ENCODE results near the gene OTUD7B.

The OTUD7B gene

GRCh38 chr1:150010393-150011115 lies at the start of gene OTUD7B (continued):
- TF ChIP-seq INSM2 (tag by site-specific recombination; IDR thresholded peaks at IDR 0.05): peak; percentile 69; the same call in 1 of the 2 replicates
- no peak for TF ChIP-seq TCF7L2 (IDR thresholded peaks at IDR 0.05; ENCODE audit: borderline replicate concordance, low read depth, low read length)
- TF ChIP-seq ZNF677 (tag by site-specific recombination; IDR thresholded peaks at IDR 0.05): no peak
- peak; percentile 97 for TF ChIP-seq ZBTB17 (tag by site-specific recombination; IDR thresholded peaks at IDR 0.05)
- no peak for TF ChIP-seq HOXA7 (CRISPR knock-in tag; IDR thresholded peaks at IDR 0.05; ENCODE audit: borderline replicate concordance)
- TF ChIP-seq GLIS2 (tag by site-specific recombination; IDR thresholded peaks at IDR 0.05): peak; percentile 70
- 0 out of 2 replicates have a peak, but pooled peaks have one; percentile 39 for TF ChIP-seq ZNF18 (tag by site-specific recombination; IDR thresholded peaks at IDR 0.05)
- no peak for TF ChIP-seq ZFP41 (tag by site-specific recombination; IDR thresholded peaks at IDR 0.05; ENCODE audit: borderline replicate concordance)
- TF ChIP-seq ZSCAN16 (tag by site-specific recombination; IDR thresholded peaks at IDR 0.05): no peak; the same call in 1 of the 2 replicates
- peak; percentile 100 for TF ChIP-seq ZNF600 (tag by site-specific recombination; IDR thresholded peaks at IDR 0.05)
- peak; percentile 77 for TF ChIP-seq ZNF639 (tag by site-specific recombination; IDR thresholded peaks at IDR 0.05)
- no peak for TF ChIP-seq ZNF202 (tag by site-specific recombination; IDR thresholded peaks at IDR 0.05; ENCODE audit: borderline replicate concordance)
- no peak for TF ChIP-seq ZNF214 (tag by site-specific recombination; IDR thresholded peaks at IDR 0.05; ENCODE audit: borderline replicate concordance)
- no peak for TF ChIP-seq ZNF791 (tag by site-specific recombination; IDR thresholded peaks at IDR 0.05)
- no peak for TF ChIP-seq ZNF701 (tag by site-specific recombination; IDR thresholded peaks at IDR 0.05)
- TF ChIP-seq ZNF792 (tag by site-specific recombination; IDR thresholded peaks at IDR 0.05): 0 out of 2 replicates have a peak, but pooled peaks have one; percentile 54
- no peak for TF ChIP-seq ZNF626 (tag by site-specific recombination; IDR thresholded peaks at IDR 0.05)
- TF ChIP-seq ZNF362 (tag by site-specific recombination; IDR thresholded peaks at IDR 0.05): peak; percentile 13; the same call in 1 of the 2 replicates
- no peak for TF ChIP-seq PRDM1 (tag by site-specific recombination; IDR thresholded peaks at IDR 0.05)
- TF ChIP-seq SALL2 (tag by site-specific recombination; IDR thresholded peaks at IDR 0.05; ENCODE audit: borderline replicate concordance): no peak
- TF ChIP-seq ZBTB48 (tag by site-specific recombination; IDR thresholded peaks at IDR 0.05): peak; percentile 69
- TF ChIP-seq ZEB2 (tag by site-specific recombination; IDR thresholded peaks at IDR 0.05): peak; percentile 98
- peak; percentile 98 for TF ChIP-seq PATZ1 (tag by site-specific recombination; IDR thresholded peaks at IDR 0.05)
- TF ChIP-seq ZBTB21 (tag by site-specific recombination; IDR thresholded peaks at IDR 0.05): peak; percentile 64; the same call in 1 of the 2 replicates
- no peak for TF ChIP-seq ZNF174 (tag by site-specific recombination; IDR thresholded peaks at IDR 0.05)
- TF ChIP-seq ZNF768 (tag by site-specific recombination; IDR thresholded peaks at IDR 0.05): no peak; the same call in 1 of the 2 replicates
- peak; percentile 89 for TF ChIP-seq ZFHX2 (tag by site-specific recombination; conservative IDR thresholded peaks at IDR 0.05)
